DMS153 (cell line): ENCODE results near the gene DUSP15.
A peak's percentile ranks its signal among the peaks of the same experiment; 100 is the strongest.

Experiments used
- DNase-seq: peaks from one replicate; lab custom pipeline; 2025; lab: John Stamatoyannopoulos, UW

Gene DUSP15

GRCh38 chr20:31860390-31861134 lies 9.8 kb downstream of the DUSP15 start:
- no peak for DNase-seq

- DNase-seq, result no peak
Observed at GRCh38 chr20:31859998-31860380, 10.3 kb downstream of the DUSP15 start.

GRCh38 chr20:31859266-31859997 lies 10.9 kb downstream of the DUSP15 start:
- DNase-seq, result no peak

GRCh38 chr20:31858760-31859083 lies 11.6 kb downstream of the DUSP15 start:
- no peak for DNase-seq

GRCh38 chr20:31857861-31858759 lies 12.2 kb downstream of the DUSP15 start:
- no peak for DNase-seq

GRCh38 chr20:31856516-31856915 lies 13.8 kb downstream of the DUSP15 start:
- DNase-seq, result no peak

- no peak for DNase-seq
Observed at GRCh38 chr20:31853481-31853880, 16.8 kb downstream of the DUSP15 start.

GRCh38 chr20:31851240-31851955 lies 18.9 kb downstream of the DUSP15 start:
- DNase-seq, result no peak

GRCh38 chr20:31849306-31849930 lies 20.9 kb downstream of the DUSP15 start:
- DNase-seq, result peak; percentile 40

GRCh38 chr20:31848088-31848999 lies 22.0 kb downstream of the DUSP15 start:
- DNase-seq, result no peak

GRCh38 chr20:31846793-31847138 lies 23.6 kb downstream of the DUSP15 start:
- DNase-seq, result no peak

GRCh38 chr20:31845300-31845863 lies 24.9 kb downstream of the DUSP15 start, which contains the start of gene FOXS1:
Gene FOXS1 (minus strand): TSS chr20:31845604. CDS start chr20:31845542, 62 bp downstream.
- DNase-seq, result no peak

GRCh38 chr20:31844737-31845299 lies 25.5 kb downstream of the DUSP15 start:
- no peak for DNase-seq

GRCh38 chr20:31843881-31844280 lies 26.4 kb downstream of the DUSP15 start:
- no peak for DNase-seq

- no peak for DNase-seq
Observed at GRCh38 chr20:31843288-31843687, 27.0 kb downstream of the DUSP15 start.

GRCh38 chr20:31842471-31843157 lies 27.7 kb downstream of the DUSP15 start:
- no peak for DNase-seq

- DNase-seq, result no peak
Observed at GRCh38 chr20:31841928-31842327, 28.4 kb downstream of the DUSP15 start.

GRCh38 chr20:31840906-31841816 lies 29.2 kb downstream of the DUSP15 start:
- DNase-seq, result no peak
